Hepatocyte (in vitro differentiated cells): ENCODE results near the gene MYOCOS.

Experiments used
- CTCF ChIP-seq: fragments of 200-600 bp; sonication (generic); IDR thresholded peaks from 2 replicates; pipeline ENCODE4 v1.5.1; 2016; ENCODE audit warnings: antibody characterized with exemption, mild to moderate bottlenecking; ENCODE audit not compliant: poor library complexity
- EZH2 ChIP-seq: fragments of 200-600 bp; sonication (generic); IDR thresholded peaks from 2 replicates; pipeline ENCODE4 v1.6.1; 2016; ENCODE audit warnings: antibody characterized with exemption, mild to moderate bottlenecking, borderline replicate concordance
- EZH2phosphoT487 ChIP-seq: fragments of 200-600 bp; sonication (generic); IDR thresholded peaks from one replicate; pipeline ENCODE4 v1.6.1; 2018; ENCODE audit warnings: antibody characterized with exemption, mild to moderate bottlenecking, low read depth, moderate library complexity; ENCODE audit not compliant: unreplicated experiment, severe bottlenecking

GRCh38 chr1:171654201-171654941 is 32.3 kb downstream of the MYOCOS start:
- no peak for TF ChIP-seq CTCF
- TF ChIP-seq EZH2: no peak
- TF ChIP-seq EZH2phosphoT487: no peak
